ENCODE results near the gene CHST8. TPM values are rescaled to one million over a fixed set of nuclear protein-coding genes. Genes with fewer than 3 reads are reported as not detected.

CHST8 gene
- total RNA-seq, 1 experiment from 2014 or later: not detected

GRCh38 chr19:33727331-33727998, 105.7 kb downstream of the CHST8 start:
- intact Hi-C loops (cut with micrococcal nuclease; ENCODE audit: unreplicated experiment): no loop called here
- no peak for DNase-seq
- CTCF ChIA-PET: no interaction called here
- Histone ChIP-seq H3K4me1 (no peaks in the 10 kb centered on the region), H3K27me3 (replicated peaks; ENCODE audit: control insufficient read depth, insufficient read depth, low read length) (no peaks in the 10 kb centered on the region), H3K36me3 (ENCODE audit: control insufficient read depth, insufficient read depth, low read length) (no peaks in the 10 kb centered on the region), H3K4me3 (ENCODE audit: low read depth, low read length) (no peak overlapping the region), H3K9me3 (no peaks in the 10 kb centered on the region)
- H3K9me3 Mint-ChIP-seq (ENCODE audit: unreplicated experiment): no peaks in the 10 kb centered on the region
- no TSS peak for BruUV-seq (replicated peaks)
- peaks cover 31% of the 10 kb centered on the region for H3K27me3 Mint-ChIP-seq (ENCODE audit: insufficient read depth, unreplicated experiment)
- H3K4me3 Mint-ChIP-seq (ENCODE audit: unreplicated experiment): no peak overlapping the region
- POLR2A ChIA-PET: no interaction called here
- no peak overlapping the region for H3K27ac Mint-ChIP-seq (ENCODE audit: unreplicated experiment)
- no peak for TF ChIP-seq CTCF (IDR thresholded peaks at IDR 0.05; ENCODE audit: insufficient read depth in 1 of 2, low read depth in 1 of 2, low read length in 1 of 2, severe bottlenecking in 1 of 2, unreplicated experiment in 1 of 2)
- no peaks in the 10 kb centered on the region for H3K36me3 Mint-ChIP-seq (ENCODE audit: insufficient read depth, unreplicated experiment)
- H3K4me1 Mint-ChIP-seq (ENCODE audit: low read depth, unreplicated experiment): no peaks in the 10 kb centered on the region

- Histone ChIP-seq H3K4me3 (ENCODE audit: low read depth, low read length) (no peak overlapping the region), H3K4me1 (no peaks in the 10 kb centered on the region), H3K36me3 (ENCODE audit: control insufficient read depth, insufficient read depth, low read length) (no peaks in the 10 kb centered on the region), H3K27me3 (replicated peaks; ENCODE audit: control insufficient read depth, insufficient read depth, low read length) (no peaks in the 10 kb centered on the region), H3K9me3 (no peaks in the 10 kb centered on the region)
- no peak for DNase-seq
- no TSS peak for BruUV-seq (replicated peaks)
- ChIA-PET CTCF (interaction anchor here (1.1 kb wide), 1 partner anchor 41 kb away, joined by 3 read pairs; no protein-coding TSS in a partner anchor), POLR2A (no interaction called here)
- Mint-ChIP-seq H3K9me3 (ENCODE audit: unreplicated experiment) (no peaks in the 10 kb centered on the region), H3K27me3 (ENCODE audit: insufficient read depth, unreplicated experiment) (peaks cover 31% of the 10 kb centered on the region), H3K4me1 (ENCODE audit: low read depth, unreplicated experiment) (no peaks in the 10 kb centered on the region), H3K36me3 (ENCODE audit: insufficient read depth, unreplicated experiment) (no peaks in the 10 kb centered on the region), H3K4me3 (ENCODE audit: unreplicated experiment) (no peak overlapping the region), H3K27ac (ENCODE audit: unreplicated experiment) (no peak overlapping the region)
- intact Hi-C loops (cut with micrococcal nuclease; ENCODE audit: unreplicated experiment): no loop called here
- TF ChIP-seq CTCF (IDR thresholded peaks at IDR 0.05; ENCODE audit: insufficient read depth in 1 of 2, low read depth in 1 of 2, low read length in 1 of 2, severe bottlenecking in 1 of 2, unreplicated experiment in 1 of 2): no peak
Measured at GRCh38 chr19:33728141-33728540, 106.4 kb downstream of the CHST8 start.

GRCh38 chr19:33730858-33731607, 109.3 kb downstream of the CHST8 start:
- DNase-seq: no peak
- Mint-ChIP-seq H3K4me3 (ENCODE audit: unreplicated experiment) (no peak overlapping the region), H3K9me3 (ENCODE audit: unreplicated experiment) (no peaks in the 10 kb centered on the region), H3K4me1 (ENCODE audit: low read depth, unreplicated experiment) (no peaks in the 10 kb centered on the region), H3K27ac (ENCODE audit: unreplicated experiment) (no peak overlapping the region), H3K36me3 (ENCODE audit: insufficient read depth, unreplicated experiment) (no peaks in the 10 kb centered on the region), H3K27me3 (ENCODE audit: insufficient read depth, unreplicated experiment) (peaks cover 36% of the 10 kb centered on the region)
- H3K27me3 ChIP-seq (replicated peaks; ENCODE audit: control insufficient read depth, insufficient read depth, low read length): no peaks in the 10 kb centered on the region; the same call in 1 of the 2 replicates
- no peak overlapping the region for H3K4me3 ChIP-seq (ENCODE audit: low read depth, low read length)
- ChIA-PET CTCF (interaction anchor here (0.6 kb wide), 1 partner anchor 439 kb away, joined by 7 read pairs; no protein-coding TSS in a partner anchor), POLR2A (no interaction called here)
- H3K36me3 ChIP-seq (ENCODE audit: control insufficient read depth, insufficient read depth, low read length): no peaks in the 10 kb centered on the region
- no peak for TF ChIP-seq CTCF (IDR thresholded peaks at IDR 0.05; ENCODE audit: insufficient read depth in 1 of 2, low read depth in 1 of 2, low read length in 1 of 2, severe bottlenecking in 1 of 2, unreplicated experiment in 1 of 2)
- no peaks in the 10 kb centered on the region for H3K4me1 ChIP-seq
- H3K9me3 ChIP-seq: no peaks in the 10 kb centered on the region
- no TSS peak for BruUV-seq (replicated peaks)
- intact Hi-C loops (cut with micrococcal nuclease; ENCODE audit: unreplicated experiment): no loop called here

All from Caco-2 (cell line).